ENCODE measurements around the gene SERPINA12. TPM values are rescaled to one million over a fixed set of nuclear protein-coding genes. Genes with fewer than 3 reads are reported as not detected.
"Not testable (repeated sequence)": the region's sequence is repeated elsewhere in the genome, so short reads cannot be mapped to it uniquely, and the experiment has no call there.

Gene SERPINA12
- total RNA-seq, 1 donor from 2014 or later = not detected

- no peak for ATAC-seq
These were observed 22.4 kb downstream of the SERPINA12 start for GRCh38 chr14:94486883-94487282.

DNA sequence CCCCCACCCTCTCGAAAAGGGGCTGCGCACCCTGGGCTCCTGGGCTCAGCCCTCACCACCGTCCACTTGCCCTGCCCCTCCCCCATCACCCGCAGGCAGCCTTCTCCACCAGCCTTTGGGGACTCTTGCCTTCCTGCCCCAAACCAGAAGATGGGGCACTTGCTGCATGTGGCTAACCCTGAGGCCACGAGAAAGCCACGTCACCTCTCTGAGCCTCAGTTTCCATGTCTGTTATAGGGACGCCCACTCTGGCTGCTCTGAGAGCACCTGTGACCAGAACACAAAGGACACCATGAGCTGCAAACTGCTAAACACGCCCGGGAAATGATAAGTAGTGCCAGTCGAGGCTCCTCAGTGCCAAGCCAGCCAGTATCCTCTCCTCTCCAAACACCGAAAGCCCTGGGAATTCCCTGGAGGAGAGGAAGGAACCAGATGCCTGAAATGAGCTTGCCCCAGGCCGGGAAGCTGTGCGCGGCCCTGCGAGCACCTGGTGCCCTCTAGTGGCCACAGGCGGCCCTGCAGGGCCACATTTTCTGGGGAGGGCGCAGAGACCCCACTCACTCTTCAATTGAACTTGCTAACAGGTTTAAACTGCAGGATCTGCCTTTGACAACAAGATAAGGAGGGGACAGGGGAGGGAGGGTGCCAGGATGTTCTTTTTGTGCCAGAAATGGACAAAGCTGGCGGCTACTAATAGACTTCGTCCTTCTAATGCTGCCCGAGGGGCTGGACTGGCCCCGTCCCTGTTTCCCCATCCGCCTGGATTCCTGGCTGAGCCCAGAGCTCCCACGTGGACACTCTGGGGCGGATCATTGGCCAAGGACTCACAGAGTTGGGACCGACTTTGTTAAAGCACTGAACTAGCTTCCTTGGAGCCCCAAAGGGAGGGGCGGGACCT is 23.1 kb downstream of the SERPINA12 start:
- ATAC-seq = peak; percentile 72

GRCh38 chr14:94484481-94484880 is 24.8 kb downstream of the SERPINA12 start:
- no peak for ATAC-seq

- ATAC-seq = no peak
These were observed 25.5 kb downstream of the SERPINA12 start for GRCh38 chr14:94483729-94484275.

DNA sequence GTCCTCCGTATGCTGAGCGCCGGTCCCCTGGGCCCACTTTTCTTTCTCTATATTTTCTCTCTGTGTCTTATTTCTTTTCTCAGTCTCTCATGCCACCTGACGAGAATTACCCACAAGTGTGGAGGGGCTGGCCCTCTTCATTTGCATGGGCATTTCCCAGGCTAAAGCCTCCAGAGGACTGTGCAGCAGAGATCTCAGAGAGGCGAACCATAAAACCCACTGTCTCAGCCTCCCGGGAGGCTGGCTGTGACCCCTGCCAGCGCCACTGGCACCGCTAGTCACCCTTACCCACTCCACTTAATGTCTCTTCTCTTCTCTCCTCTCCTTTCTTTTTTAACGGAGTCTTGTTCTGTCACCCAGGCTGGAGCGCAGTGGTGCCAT is 26.2 kb downstream of the SERPINA12 start:
- ATAC-seq = no peak

GRCh38 chr14:94482132-94483070 is 26.9 kb downstream of the SERPINA12 start:
- not testable (repeated sequence) for ATAC-seq

DNA sequence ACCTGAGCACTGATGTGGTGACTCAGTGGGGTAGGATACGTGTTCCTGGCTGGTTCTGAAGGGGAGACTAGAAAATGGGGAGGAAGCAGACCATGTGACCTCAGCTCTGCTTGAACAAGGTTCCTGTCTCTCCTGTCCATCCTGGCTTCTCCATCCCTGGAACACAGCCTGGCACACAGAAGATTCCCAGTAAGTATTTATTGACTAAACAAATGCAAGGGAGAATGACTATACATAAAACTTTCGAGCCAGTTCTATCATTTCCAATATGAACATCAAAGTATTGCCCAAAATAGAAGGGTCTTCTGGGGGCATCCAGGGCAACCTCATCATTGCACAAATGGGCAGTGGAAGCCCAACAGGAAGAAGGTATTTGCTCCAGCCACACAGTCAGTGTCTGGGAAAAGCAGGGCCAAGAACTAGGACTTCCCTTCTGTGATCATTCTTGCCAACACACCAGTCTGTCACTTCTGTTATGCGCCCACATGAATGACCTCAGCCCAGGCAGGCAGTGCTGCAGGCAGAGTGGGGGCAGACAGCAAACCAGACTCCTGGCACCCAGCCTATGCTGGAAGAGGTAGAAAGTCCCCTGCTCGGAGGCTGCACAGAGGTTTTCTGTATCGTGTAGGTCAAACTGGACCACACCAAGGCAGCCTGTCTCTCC is 27.7 kb downstream of the SERPINA12 start:
- ATAC-seq = no peak

DNA sequence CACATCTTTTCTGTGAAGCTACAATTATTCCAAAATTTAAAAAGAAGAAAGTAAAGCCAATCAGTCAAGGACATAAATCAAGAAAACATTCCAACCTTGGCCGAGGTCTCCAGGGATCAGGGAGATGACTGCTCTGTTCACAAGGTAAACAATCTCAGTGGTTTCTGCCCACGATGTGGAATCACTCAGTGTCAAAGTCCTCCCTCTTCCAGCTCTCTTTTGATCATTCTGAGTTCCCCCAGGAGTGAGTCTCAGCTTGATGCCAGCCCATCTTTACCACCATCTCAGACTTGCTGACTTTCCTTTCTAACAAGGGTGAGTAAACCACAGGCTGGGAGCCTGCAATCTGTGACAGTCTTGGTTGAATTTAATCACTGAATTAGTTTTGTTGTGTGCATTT is 28.5 kb downstream of the SERPINA12 start:
- no peak for ATAC-seq

GRCh38 chr14:94478420-94478819 is 30.8 kb downstream of the SERPINA12 start:
- no peak for ATAC-seq

- no peak for ATAC-seq
These were observed 33.2 kb downstream of the SERPINA12 start, which contains the start of gene SERPINA9 for GRCh38 chr14:94476023-94476422. SERPINA9 (minus strand) TSS chr14:94476197; CDS start chr14:94469840, 6,357 bp downstream.

DNA sequence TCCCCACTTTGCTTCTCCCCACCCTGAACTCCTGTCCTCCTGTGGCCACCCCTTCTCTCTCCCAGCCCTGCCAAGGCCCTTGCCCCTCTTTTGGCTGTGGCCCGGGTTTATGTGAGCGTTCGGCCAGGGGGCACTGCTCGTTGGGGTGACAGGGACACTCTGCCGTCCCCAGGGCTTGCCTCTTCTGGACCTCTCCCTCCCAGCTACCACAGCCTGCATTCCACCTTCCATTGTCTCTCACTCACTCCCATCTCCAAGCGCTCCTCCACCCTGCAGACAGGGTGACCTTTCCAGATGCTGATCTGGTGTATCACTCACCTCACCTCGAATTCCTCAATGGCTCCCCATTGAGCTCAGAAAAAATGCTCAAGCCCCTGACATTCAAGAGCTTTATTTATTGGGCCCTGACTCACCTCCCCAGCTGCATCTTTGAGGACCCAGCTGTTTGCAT is 34.7 kb downstream of the SERPINA12 start:
- ATAC-seq = peak; percentile 45

DNA sequence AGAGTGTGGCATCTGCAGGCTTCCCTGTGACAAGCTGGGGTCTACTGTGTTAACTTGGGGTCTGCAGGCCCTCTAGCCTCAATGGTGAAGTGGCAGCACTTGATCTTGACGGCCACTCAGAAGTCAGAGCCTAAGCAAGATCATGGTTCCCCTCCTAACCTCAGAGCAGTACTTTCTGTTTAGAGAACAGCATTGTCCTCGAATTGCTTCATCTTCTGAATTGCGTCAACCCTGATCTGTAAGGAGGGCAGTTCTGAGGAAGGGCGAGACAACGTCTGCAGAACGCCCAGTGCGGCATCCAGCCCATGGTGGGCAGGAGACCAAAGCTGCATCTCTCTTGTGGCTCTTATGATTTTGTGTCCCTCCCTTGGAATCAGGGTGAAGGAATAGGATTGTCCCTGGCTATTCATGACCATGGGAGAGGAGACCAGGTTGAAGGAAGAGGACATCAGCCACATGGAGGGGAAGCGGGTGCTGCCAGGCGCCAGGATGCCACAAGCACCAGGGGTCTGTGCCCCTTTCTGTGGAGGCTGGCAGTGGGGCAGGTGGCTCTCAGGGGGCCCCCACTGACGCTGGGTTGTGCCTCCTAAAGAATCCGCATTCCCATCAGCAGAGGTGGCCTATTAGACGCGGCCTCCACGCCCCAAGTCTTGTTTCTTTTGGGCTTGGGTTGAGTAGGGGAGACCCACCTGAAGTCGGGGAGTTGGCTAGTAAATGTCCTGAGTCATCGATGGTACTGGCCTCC is 35.4 kb downstream of the SERPINA12 start:
- no peak for ATAC-seq

DNA sequence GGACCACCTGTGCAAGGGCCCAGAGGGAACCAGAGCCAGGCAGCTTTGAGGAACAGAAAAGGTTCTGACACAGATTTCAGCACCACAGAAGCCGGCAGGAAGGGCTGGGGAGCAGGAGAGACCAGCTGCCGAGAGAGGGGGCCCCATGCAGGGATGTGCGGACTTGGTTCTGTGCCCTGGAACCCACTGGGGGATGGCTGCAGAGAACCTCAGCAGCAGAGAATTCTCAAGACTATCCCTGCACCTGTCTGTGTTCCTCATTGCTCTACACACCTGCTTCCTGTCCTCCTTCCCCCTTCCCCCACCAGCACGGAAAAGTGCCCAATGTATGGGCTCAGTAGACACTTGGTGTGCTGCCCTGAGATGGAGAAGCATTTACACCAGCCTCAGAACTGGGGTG is 36.4 kb downstream of the SERPINA12 start:
- ATAC-seq = no peak

DNA sequence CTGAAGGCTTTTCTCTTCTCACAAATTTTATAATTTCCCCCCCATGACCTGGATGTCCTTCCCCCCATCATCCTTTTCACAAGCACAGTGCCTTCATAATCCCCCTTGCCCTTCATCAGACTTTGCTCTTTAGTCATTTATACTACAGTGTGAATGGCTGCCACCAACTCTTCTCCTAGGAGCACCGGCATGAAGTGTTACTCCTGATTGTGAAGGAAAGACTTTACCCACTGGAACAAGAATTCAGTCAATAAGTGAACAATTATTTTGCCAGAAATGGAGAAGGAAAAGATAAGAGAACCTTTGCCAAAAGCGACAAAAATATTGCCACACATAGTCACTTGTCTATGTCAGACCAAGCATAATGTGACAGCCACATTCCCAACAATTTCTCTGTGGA is 38.2 kb downstream of the SERPINA12 start:
- ATAC-seq = no peak

GRCh38 chr14:94470311-94470710 is 39.0 kb downstream of the SERPINA12 start:
- no peak for ATAC-seq

- no peak for ATAC-seq
These were observed 40.0 kb downstream of the SERPINA12 start for GRCh38 chr14:94469261-94469660.

DNA sequence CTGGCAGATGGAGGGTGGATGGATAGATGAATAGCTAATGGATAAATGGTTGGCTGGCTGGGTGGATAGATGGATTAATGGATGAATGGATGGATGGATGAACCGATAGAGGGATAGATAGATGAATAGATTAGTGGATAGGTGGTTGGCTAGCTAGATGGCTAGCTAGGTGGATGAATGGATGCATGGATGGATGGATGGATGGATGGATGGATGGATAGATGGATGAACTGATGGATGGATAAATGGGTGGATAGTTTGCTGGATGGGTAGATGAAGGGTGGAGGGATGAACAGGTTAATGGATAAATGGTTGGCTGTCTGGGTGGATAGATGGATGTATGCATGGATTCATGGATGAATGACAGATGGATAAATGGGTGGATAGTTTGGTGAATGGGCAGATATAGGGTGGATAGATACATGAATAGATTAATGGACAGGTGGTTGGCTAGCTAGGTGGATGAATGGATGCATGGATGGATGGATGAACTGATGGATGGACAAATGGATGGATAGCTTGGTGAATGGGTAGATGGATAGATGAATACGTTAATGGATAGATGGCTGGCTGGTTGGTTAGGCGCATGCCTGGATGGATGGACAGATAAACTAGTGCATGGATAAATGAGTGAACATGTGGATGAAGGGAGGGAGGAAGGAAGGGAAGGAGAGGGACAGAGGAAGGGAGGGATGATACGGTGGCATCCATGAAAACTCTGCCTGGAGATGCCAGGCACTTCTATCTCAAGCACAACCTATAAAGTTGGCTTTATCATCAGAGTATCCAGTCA is 41.3 kb downstream of the SERPINA12 start:
- no peak for ATAC-seq

DNA sequence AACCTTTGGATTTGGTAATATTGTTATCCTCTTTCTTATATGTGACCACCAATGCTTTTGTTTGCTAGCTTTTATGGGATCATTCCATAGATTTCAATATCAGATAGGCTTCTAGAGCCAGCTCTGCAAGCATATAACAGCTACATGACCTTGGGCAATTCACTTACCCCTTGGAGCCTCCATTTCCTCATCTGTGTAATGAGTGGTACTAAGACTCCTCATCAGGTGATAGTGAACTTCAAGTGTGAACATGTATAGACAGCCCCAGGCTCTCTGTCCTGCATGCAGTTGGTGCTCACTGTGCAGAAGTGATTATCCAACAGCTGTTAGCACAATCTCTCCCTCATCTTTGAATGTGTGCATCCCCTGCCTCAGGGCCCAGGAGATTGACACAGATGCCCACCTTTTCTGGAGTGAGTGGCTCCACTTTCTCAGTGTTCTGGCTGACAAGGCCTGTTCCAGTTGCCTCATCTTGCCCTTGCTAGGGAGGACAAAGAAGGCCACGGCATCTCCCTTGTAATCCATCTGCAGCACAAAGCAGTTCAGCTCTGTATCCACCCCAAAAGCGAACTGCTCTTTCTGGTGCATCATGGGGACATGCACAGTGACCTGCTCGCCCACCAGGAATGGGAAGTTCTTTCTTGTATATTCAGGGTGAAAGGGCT is 42.4 kb downstream of the SERPINA12 start:
- peak; percentile 64 for ATAC-seq

DNA sequence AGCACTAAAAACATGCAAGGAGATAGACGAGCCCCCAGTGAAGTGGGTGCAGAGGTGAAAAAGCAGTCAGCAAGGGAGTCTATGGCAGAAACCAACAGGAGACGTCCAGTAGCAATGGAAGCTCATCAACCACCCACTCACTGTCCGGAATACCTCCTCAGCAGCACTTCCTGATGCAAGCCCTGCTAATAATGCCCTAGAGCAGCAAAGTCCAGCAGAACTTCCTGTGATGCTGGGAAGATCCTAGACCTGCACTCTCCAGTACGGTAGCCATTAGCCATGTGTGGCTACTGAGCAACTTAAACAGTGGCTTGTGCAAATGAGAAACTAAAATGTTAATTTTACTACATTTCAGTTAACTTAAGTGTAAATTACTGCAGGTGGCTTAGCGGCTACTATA is 44.2 kb downstream of the SERPINA12 start:
- no peak for ATAC-seq

- no peak for ATAC-seq
These were observed 45.0 kb downstream of the SERPINA12 start for GRCh38 chr14:94464290-94464689.
